H9 (cell line): ENCODE data around the gene RUNX1. TPM values are rescaled to one million over a fixed set of nuclear protein-coding genes. Genes with fewer than 3 reads are reported as not detected.

Experiments
- DNase-seq: peaks from one replicate; pipeline ENCODE4 v3.0.0-alpha.2; 2017
- H2AFZ ChIP-seq: one replicate; pipeline ENCODE4 v1.6.1; 2013; ENCODE audit warnings: mild to moderate bottlenecking, low read length, control low read depth, moderate library complexity
- H2AK5ac ChIP-seq: 2 replicates; pipeline ENCODE4 v1.6.1; 2013; ENCODE audit warnings: low read length, control low read depth, mixed read lengths; ENCODE audit not compliant: insufficient read length
- H2BK120ac ChIP-seq: one replicate; pipeline ENCODE4 v1.6.1; 2013; ENCODE audit warnings: low read depth, mild to moderate bottlenecking, low read length, control low read depth, inconsistent platforms; ENCODE audit not compliant: poor library complexity, severe bottlenecking
- H2BK12ac ChIP-seq: 2 replicates; pipeline ENCODE4 v1.6.1; 2013; ENCODE audit warnings: low read length, control low read depth, mixed read lengths, low read depth; ENCODE audit not compliant: insufficient read length
- H2BK15ac ChIP-seq: 2 replicates; pipeline ENCODE4 v1.6.1; 2013; ENCODE audit warnings: low read depth, low read length, control low read depth
- H2BK20ac ChIP-seq: one replicate; pipeline ENCODE4 v1.6.1; 2013; ENCODE audit warnings: low read depth, mild to moderate bottlenecking, low read length, control low read depth, inconsistent platforms; ENCODE audit not compliant: poor library complexity, severe bottlenecking
- H2BK5ac ChIP-seq: 2 replicates; pipeline ENCODE4 v1.6.1; 2013; ENCODE audit warnings: low read length, control low read depth, mixed read lengths; ENCODE audit not compliant: insufficient read length
- H3K14ac ChIP-seq: 2 replicates; pipeline ENCODE4 v1.6.1; 2013; ENCODE audit warnings: low read length, control low read depth; ENCODE audit not compliant: insufficient read depth
- H3K18ac ChIP-seq: 2 replicates; pipeline ENCODE4 v1.6.1; 2013; ENCODE audit warnings: low read depth, mild to moderate bottlenecking, mixed read lengths, low read length, control low read depth; ENCODE audit not compliant: insufficient read length
- H3K23ac ChIP-seq: 2 replicates; pipeline ENCODE4 v1.6.1; 2013; ENCODE audit warnings: low read length, control low read depth, mixed read lengths, low read depth; ENCODE audit not compliant: insufficient read length
- H3K23me2 ChIP-seq: 2 replicates; pipeline ENCODE4 v1.6.1; 2013; ENCODE audit warnings: low read depth, mild to moderate bottlenecking, mixed read lengths, low read length, control low read depth; ENCODE audit not compliant: insufficient read length, poor library complexity, severe bottlenecking
- H3K27ac ChIP-seq: 2 replicates; pipeline ENCODE4 v1.5.1; 2013; ENCODE audit warnings: low read length, control low read depth, mixed read lengths, low read depth; ENCODE audit not compliant: insufficient read length
- H3K27me3 ChIP-seq: 2 replicates; pipeline ENCODE4 v1.6.1; 2013; ENCODE audit warnings: low read length, control low read depth, inconsistent platforms; ENCODE audit not compliant: insufficient read depth
- H3K4ac ChIP-seq: 2 replicates; pipeline ENCODE4 v1.6.1; 2013; ENCODE audit warnings: low read depth, mild to moderate bottlenecking, control low read depth, inconsistent platforms, low read length, moderate library complexity
- H3K4me1 ChIP-seq: 2 replicates; pipeline ENCODE4 v1.6.1; 2013; ENCODE audit warnings: low read length, control low read depth, inconsistent platforms; ENCODE audit not compliant: insufficient read depth
- H3K4me2 ChIP-seq: 2 replicates; pipeline ENCODE4 v1.6.1; 2013; ENCODE audit warnings: low read length, control low read depth, mixed read lengths; ENCODE audit not compliant: insufficient read length, insufficient read depth
- H3K56ac ChIP-seq: 2 replicates; pipeline ENCODE4 v1.6.1; 2013; ENCODE audit warnings: low read depth, mild to moderate bottlenecking, mixed read lengths, low read length, control low read depth; ENCODE audit not compliant: insufficient read length
- H3K79me1 ChIP-seq: 2 replicates; pipeline ENCODE4 v1.6.1; 2013; ENCODE audit warnings: low read depth, mild to moderate bottlenecking, moderate library complexity, low read length, control low read depth, inconsistent platforms; ENCODE audit not compliant: insufficient read depth, poor library complexity, severe bottlenecking
- H3K79me2 ChIP-seq: 2 replicates; pipeline ENCODE4 v1.6.1; 2013; ENCODE audit warnings: low read length, control low read depth, inconsistent platforms; ENCODE audit not compliant: insufficient read depth
- H3K9ac ChIP-seq: 2 replicates; pipeline ENCODE4 v1.6.1; 2013; ENCODE audit warnings: low read length, control low read depth, mixed read lengths; ENCODE audit not compliant: insufficient read length; ENCODE audit errors: extremely low read depth
- H3K9me3 ChIP-seq: one replicate; pipeline ENCODE4 v1.6.1; 2013; ENCODE audit warnings: low read depth, low read length, inconsistent platforms; ENCODE audit not compliant: control insufficient read depth
- H3T11ph ChIP-seq: one replicate; pipeline ENCODE4 v1.6.1; 2013; ENCODE audit warnings: mild to moderate bottlenecking, low read length, control low read depth, inconsistent platforms
- H4K20me1 ChIP-seq: one replicate; pipeline ENCODE4 v1.6.1; 2013; ENCODE audit not compliant: control insufficient read depth, insufficient read length, insufficient read depth
- H4K5ac ChIP-seq: 2 replicates; pipeline ENCODE4 v1.6.1; 2013; ENCODE audit warnings: low read depth, mild to moderate bottlenecking, mixed read lengths, low read length, control low read depth; ENCODE audit not compliant: insufficient read length
- H4K8ac ChIP-seq: replicated peaks from 2 replicates; pipeline ENCODE4 v1.6.1; 2013; ENCODE audit warnings: low read length, control low read depth, mixed read lengths, low read depth; ENCODE audit not compliant: insufficient read length
- H4K91ac ChIP-seq: 2 replicates; pipeline ENCODE4 v1.6.1; 2013; ENCODE audit warnings: low read depth, mild to moderate bottlenecking, moderate library complexity, mixed read lengths, low read length, control low read depth; ENCODE audit not compliant: insufficient read length
- H3K27ac Mint-ChIP-seq, 3 experiments: 2 replicates in 2 of 3; 3 replicates in 1 of 3; pipeline ENCODE4 v1.8.0; 2020 to 2021; ENCODE audit warnings: mixed read lengths in 3 of 3, mild to moderate bottlenecking in 1 of 3, moderate library complexity in 1 of 3
- H3K27me3 Mint-ChIP-seq: 2 replicates; pipeline ENCODE4 v1.8.0; 2021; ENCODE audit warnings: low read depth, mild to moderate bottlenecking, moderate library complexity, mixed read lengths
- H3K36me3 Mint-ChIP-seq, 3 experiments: 2 replicates in 2 of 3; 3 replicates in 1 of 3; pipeline ENCODE4 v1.8.0; 2020 to 2021; ENCODE audit warnings: low read depth in 3 of 3, mixed read lengths in 3 of 3; ENCODE audit not compliant: insufficient read depth in 1 of 3
- H3K4me1 Mint-ChIP-seq, 2 experiments: 2 replicates each; pipeline ENCODE4 v1.8.0; 2020; ENCODE audit warnings: mixed read lengths in 2 of 2
- H3K4me3 Mint-ChIP-seq, 2 experiments: 2 replicates in 1 of 2; 3 replicates in 1 of 2; pipeline ENCODE4 v1.8.0; 2020 to 2021; ENCODE audit warnings: mild to moderate bottlenecking in 2 of 2, mixed read lengths in 2 of 2, moderate library complexity in 1 of 2
- H3K9me3 Mint-ChIP-seq, 2 experiments: 2 replicates in 1 of 2; 3 replicates in 1 of 2; pipeline ENCODE4 v1.8.0; 2020; ENCODE audit warnings: mild to moderate bottlenecking in 2 of 2, mixed read lengths in 2 of 2, moderate library complexity in 1 of 2
- WGBS: extraction: QIAGEN DNeasy Blood & Tissue Kit; methylation state at CpG from one replicate; pipeline ENCODE4 v1.1.7; 2013; ENCODE audit warnings: missing lambda C conversion rate, low lambda C conversion rate, mixed read lengths; ENCODE audit not compliant: insufficient read length; ENCODE audit errors: extremely low coverage; 5-methylcytosine and 5-hydroxymethylcytosine counted together
- total RNA-seq: library from RNA; stranded (reverse); gene quantifications from 2 replicates; pipeline ENCODE4 v1.2.1, GENCODE V29; 2021
- TF ChIP-seq, protein P1 (sequence below): fragments of 200-600 bp; sonication (generic); conservative IDR thresholded peaks from 3 replicates; pipeline ENCODE4 v1.8.0; 2021; ENCODE audit warnings: antibody characterized with exemption, mild to moderate bottlenecking

The RUNX1 gene
- total RNA-seq, 1 experiment from 2014 or later, result 0.72 TPM

DNA sequence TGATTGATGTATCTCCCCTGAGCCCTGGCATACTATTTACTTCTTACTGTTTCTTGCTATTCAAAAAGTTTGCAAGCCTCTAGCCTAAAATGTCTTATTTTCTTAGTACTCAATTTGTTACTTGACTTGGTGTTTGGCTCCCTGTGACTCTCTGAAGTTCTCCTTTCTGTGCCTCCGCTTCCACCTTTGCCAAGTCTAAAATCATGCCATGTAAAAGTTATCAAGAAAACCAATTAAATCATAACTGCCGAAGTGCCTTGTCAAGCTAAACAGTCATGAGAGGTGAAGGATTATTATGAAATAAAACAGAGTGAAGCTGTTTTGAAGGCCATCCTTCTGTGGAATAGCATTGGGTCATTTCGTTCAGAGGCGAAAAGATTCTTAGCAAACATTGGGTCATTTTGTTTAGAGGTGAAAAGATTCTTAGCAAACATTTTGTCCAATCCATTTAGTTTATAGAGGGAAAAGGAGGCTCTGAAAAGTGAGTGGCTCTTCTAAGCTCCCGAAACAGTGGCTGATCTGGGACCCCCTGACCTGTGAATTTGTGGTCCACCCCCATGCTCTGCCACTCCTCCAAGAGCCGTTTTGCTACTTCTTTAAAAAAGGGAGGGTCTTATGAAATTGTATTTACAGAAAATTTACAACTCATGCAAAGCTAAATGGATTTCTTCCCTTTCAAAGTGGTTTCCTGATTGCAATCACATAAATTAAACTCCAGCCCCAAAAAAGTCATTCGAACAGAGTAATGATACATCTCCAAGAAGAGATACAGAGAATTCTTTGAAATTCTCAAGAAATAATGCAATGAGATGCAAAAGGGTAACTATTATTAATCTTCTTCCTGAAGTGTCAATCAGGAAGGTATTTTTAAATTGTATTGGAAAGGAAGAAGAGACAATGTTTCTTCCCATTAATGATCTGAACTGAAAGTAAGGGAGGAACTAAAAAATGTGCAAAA lies 141.4 kb downstream of the RUNX1 start:
- H2BK12ac ChIP-seq, result no peak overlapping the region
- H2AFZ ChIP-seq, result no peak overlapping the region
- H2BK15ac ChIP-seq, result no peak overlapping the region
- no peaks in the 10 kb centered on the region for H4K20me1 ChIP-seq
- no peak overlapping the region for H3K14ac ChIP-seq
- no peak overlapping the region for H3K4me2 ChIP-seq
- no peaks in the 10 kb centered on the region for H3K9me3 Mint-ChIP-seq
- H2AK5ac ChIP-seq, result no peak overlapping the region
- H3K23ac ChIP-seq, result no peak overlapping the region
- H2BK5ac ChIP-seq, result no peak overlapping the region
- no peak overlapping the region for H3K4ac ChIP-seq
- H3K23me2 ChIP-seq, result no peaks in the 10 kb centered on the region
- no peak overlapping the region for H3K9ac ChIP-seq
- H4K8ac ChIP-seq, result no peak overlapping the region
- H3K79me1 ChIP-seq, result no peaks in the 10 kb centered on the region
- H3K27ac Mint-ChIP-seq, result no peak overlapping the region
- no peaks in the 10 kb centered on the region for H3K27me3 ChIP-seq
- H3K36me3 Mint-ChIP-seq, result no peaks in the 10 kb centered on the region
- no peaks in the 10 kb centered on the region for H3K4me1 ChIP-seq
- H3K27me3 Mint-ChIP-seq, result peaks cover 4% of the 10 kb centered on the region
- peaks cover 23 to 24% of the 10 kb centered on the region in 2 experiments for H3K4me1 Mint-ChIP-seq
- no peak overlapping the region for H3T11ph ChIP-seq
- no peak overlapping the region for H2BK120ac ChIP-seq
- H4K5ac ChIP-seq, result no peak overlapping the region
- no peak overlapping the region for H2BK20ac ChIP-seq
- H3K56ac ChIP-seq, result no peak overlapping the region
- H3K4me3 Mint-ChIP-seq, result no peak overlapping the region
- WGBS, result no CpG with 5 or more reads among the region's 7 CpGs
- no peaks in the 10 kb centered on the region for H3K9me3 ChIP-seq
- H3K27ac ChIP-seq, result no peak overlapping the region
- no peaks in the 10 kb centered on the region for H3K79me2 ChIP-seq
- H3K18ac ChIP-seq, result no peak overlapping the region
- TF ChIP-seq, protein P1, sequence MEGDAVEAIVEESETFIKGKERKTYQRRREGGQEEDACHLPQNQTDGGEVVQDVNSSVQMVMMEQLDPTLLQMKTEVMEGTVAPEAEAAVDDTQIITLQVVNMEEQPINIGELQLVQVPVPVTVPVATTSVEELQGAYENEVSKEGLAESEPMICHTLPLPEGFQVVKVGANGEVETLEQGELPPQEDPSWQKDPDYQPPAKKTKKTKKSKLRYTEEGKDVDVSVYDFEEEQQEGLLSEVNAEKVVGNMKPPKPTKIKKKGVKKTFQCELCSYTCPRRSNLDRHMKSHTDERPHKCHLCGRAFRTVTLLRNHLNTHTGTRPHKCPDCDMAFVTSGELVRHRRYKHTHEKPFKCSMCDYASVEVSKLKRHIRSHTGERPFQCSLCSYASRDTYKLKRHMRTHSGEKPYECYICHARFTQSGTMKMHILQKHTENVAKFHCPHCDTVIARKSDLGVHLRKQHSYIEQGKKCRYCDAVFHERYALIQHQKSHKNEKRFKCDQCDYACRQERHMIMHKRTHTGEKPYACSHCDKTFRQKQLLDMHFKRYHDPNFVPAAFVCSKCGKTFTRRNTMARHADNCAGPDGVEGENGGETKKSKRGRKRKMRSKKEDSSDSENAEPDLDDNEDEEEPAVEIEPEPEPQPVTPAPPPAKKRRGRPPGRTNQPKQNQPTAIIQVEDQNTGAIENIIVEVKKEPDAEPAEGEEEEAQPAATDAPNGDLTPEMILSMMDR, result no peak
- no peak overlapping the region for H4K91ac ChIP-seq
- DNase-seq, result no peak
